SK-N-MC (cell line): Measurements from ENCODE around the gene HNF1A.

Source experiments
- EZH2 ChIP-seq: fragments of 200-600 bp; sonication (generic); IDR thresholded peaks from one replicate; pipeline ENCODE4 v1.6.1; 2017; ENCODE audit warnings: antibody characterized with exemption
- POLR2AphosphoS5 ChIP-seq: IDR thresholded peaks from 2 replicates; pipeline ENCODE4 v1.6.1; 2012; ENCODE audit warnings: mild to moderate bottlenecking, low read depth, low read length, borderline replicate concordance

DNA sequence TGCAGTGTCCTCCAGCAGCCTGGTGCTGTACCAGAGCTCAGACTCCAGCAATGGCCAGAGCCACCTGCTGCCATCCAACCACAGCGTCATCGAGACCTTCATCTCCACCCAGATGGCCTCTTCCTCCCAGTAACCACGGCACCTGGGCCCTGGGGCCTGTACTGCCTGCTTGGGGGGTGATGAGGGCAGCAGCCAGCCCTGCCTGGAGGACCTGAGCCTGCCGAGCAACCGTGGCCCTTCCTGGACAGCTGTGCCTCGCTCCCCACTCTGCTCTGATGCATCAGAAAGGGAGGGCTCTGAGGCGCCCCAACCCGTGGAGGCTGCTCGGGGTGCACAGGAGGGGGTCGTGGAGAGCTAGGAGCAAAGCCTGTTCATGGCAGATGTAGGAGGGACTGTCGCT is 22.7 kb downstream of the HNF1A start:
- TF ChIP-seq POLR2AphosphoS5 (no peak), EZH2 (no peak)
